Astrocyte (in vitro differentiated cells and primary cell): ENCODE measurements around the gene CWF19L1. TPM values are rescaled to one million over a fixed set of nuclear protein-coding genes. Genes with fewer than 3 reads are reported as not detected.

ENCODE experiments used
- DNase-seq: peaks from one replicate; pipeline ENCODE4 v3.0.0-alpha.2; 2010; ENCODE audit warnings: low read depth
- FAIRE-seq: peaks from 2 replicates; lab custom pipeline; 2011; peaks lifted over from hg19 to GRCh38; lab: Jason Lieb, UNC
- H2AFZ ChIP-seq: 2 replicates; pipeline ENCODE4 v1.6.0; 2012; ENCODE audit warnings: low read depth, low read length, inconsistent platforms
- H3K27ac ChIP-seq: 2 replicates; pipeline ENCODE4 v1.5.1; 2011; ENCODE audit warnings: low read depth, low read length, inconsistent platforms
- H3K27me3 ChIP-seq: 2 replicates; pipeline ENCODE4 v1.6.0; 2011; ENCODE audit warnings: low read length, inconsistent platforms; ENCODE audit not compliant: insufficient read depth
- H3K36me3 ChIP-seq: 2 replicates; pipeline ENCODE4 v1.5.1; 2011; ENCODE audit warnings: low read length, inconsistent platforms; ENCODE audit not compliant: insufficient read depth
- H3K4me1 ChIP-seq: 2 replicates; pipeline ENCODE4 v1.5.1; 2011; ENCODE audit warnings: low read length, inconsistent platforms; ENCODE audit not compliant: insufficient read depth
- H3K4me2 ChIP-seq: 2 replicates; pipeline ENCODE4 v1.6.0; 2012; ENCODE audit warnings: low read length, inconsistent platforms
- H3K4me3 ChIP-seq: 2 replicates; pipeline ENCODE4 v1.5.1; 2011; ENCODE audit warnings: low read depth, mild to moderate bottlenecking, low read length, inconsistent platforms; ENCODE audit not compliant: insufficient read depth
- H3K79me2 ChIP-seq: 2 replicates; pipeline ENCODE4 v1.6.0; 2012; ENCODE audit warnings: mild to moderate bottlenecking, low read length, inconsistent platforms; ENCODE audit not compliant: insufficient read depth
- H3K9ac ChIP-seq: 2 replicates; pipeline ENCODE4 v1.6.0; 2012; ENCODE audit warnings: mild to moderate bottlenecking, low read length, inconsistent platforms
- H3K9me3 ChIP-seq: 2 replicates; pipeline ENCODE4 v1.5.1; 2012; ENCODE audit warnings: low read depth, mild to moderate bottlenecking, low read length, inconsistent platforms; ENCODE audit not compliant: insufficient read depth
- H4K20me1 ChIP-seq: 2 replicates; pipeline ENCODE4 v1.6.0; 2012; ENCODE audit warnings: low read length, inconsistent platforms; ENCODE audit not compliant: insufficient read depth
- H3K27ac Mint-ChIP-seq: one replicate; pipeline ENCODE4 v1.8.0; 2021; ENCODE audit warnings: mild to moderate bottlenecking, mixed read lengths; ENCODE audit not compliant: unreplicated experiment
- H3K27me3 Mint-ChIP-seq: one replicate; pipeline ENCODE4 v1.8.0; 2021; ENCODE audit warnings: low read depth, mixed read lengths; ENCODE audit not compliant: unreplicated experiment
- H3K36me3 Mint-ChIP-seq: one replicate; pipeline ENCODE4 v1.8.0; 2021; ENCODE audit warnings: low read depth, mixed read lengths; ENCODE audit not compliant: unreplicated experiment
- H3K4me1 Mint-ChIP-seq: one replicate; pipeline ENCODE4 v1.8.0; 2021; ENCODE audit warnings: low read depth, mixed read lengths; ENCODE audit not compliant: unreplicated experiment
- H3K4me3 Mint-ChIP-seq: one replicate; pipeline ENCODE4 v1.8.0; 2021; ENCODE audit warnings: mild to moderate bottlenecking, moderate library complexity, mixed read lengths; ENCODE audit not compliant: unreplicated experiment
- H3K9me3 Mint-ChIP-seq: one replicate; pipeline ENCODE4 v1.8.0; 2021; ENCODE audit warnings: mild to moderate bottlenecking, mixed read lengths; ENCODE audit not compliant: unreplicated experiment
- EZH2 ChIP-seq: IDR thresholded peaks from 2 replicates; pipeline ENCODE4 v1.6.1; 2012; ENCODE audit warnings: mild to moderate bottlenecking, low read length, inconsistent platforms; ENCODE audit not compliant: insufficient read depth
- total RNA-seq: library from RNA; stranded (reverse); gene quantifications from 2 replicates; pipeline ENCODE4 v1.2.1, GENCODE V29; 2021
- TF ChIP-seq, protein P1 (sequence below): IDR thresholded peaks from 2 replicates; pipeline ENCODE4 v1.5.1; 2011; ENCODE audit warnings: low read depth, mild to moderate bottlenecking, inconsistent platforms, low read length, moderate library complexity; ENCODE audit not compliant: insufficient read depth

The CWF19L1 gene
- total RNA-seq, 1 donor from 2014 or later, result 23.2 TPM

DNA sequence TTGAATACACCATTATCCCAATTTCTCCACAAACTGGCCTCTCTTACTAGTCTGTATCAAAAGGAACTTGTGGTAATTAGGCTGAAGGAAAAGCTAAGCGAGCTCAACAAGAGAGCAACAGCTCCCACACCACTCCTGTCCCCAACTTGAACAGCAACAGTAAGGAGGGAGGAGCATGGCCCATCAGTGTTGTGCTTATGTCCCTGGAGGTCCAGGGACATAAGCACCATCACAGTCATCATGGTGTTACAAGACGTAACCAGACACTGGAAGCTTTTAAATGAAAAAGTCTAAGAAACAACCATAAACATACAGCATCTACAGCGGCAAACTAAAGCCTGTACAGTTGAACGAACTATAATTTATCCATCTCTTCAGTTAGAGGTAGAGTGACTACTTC, 82.6 kb downstream of the CWF19L1 start:
- no peaks in the 10 kb centered on the region for H3K9me3 Mint-ChIP-seq
- peak overlapping the region; percentile 96 for H3K4me3 Mint-ChIP-seq
- Histone ChIP-seq H3K27me3 (no peaks in the 10 kb centered on the region), H3K4me1 (peaks cover 11% of the 10 kb centered on the region), H4K20me1 (no peaks in the 10 kb centered on the region), H3K9me3 (no peaks in the 10 kb centered on the region), H3K9ac (peak overlapping the region; percentile 93), H3K79me2 (peaks cover 44% of the 10 kb centered on the region), H3K4me2 (peak overlapping the region; percentile 96), H3K4me3 (peak overlapping the region; percentile 92), H2AFZ (peak overlapping the region; percentile 81), H3K27ac (peak overlapping the region; percentile 89), H3K36me3 (peaks cover 3% of the 10 kb centered on the region)
- TF ChIP-seq, protein P1, sequence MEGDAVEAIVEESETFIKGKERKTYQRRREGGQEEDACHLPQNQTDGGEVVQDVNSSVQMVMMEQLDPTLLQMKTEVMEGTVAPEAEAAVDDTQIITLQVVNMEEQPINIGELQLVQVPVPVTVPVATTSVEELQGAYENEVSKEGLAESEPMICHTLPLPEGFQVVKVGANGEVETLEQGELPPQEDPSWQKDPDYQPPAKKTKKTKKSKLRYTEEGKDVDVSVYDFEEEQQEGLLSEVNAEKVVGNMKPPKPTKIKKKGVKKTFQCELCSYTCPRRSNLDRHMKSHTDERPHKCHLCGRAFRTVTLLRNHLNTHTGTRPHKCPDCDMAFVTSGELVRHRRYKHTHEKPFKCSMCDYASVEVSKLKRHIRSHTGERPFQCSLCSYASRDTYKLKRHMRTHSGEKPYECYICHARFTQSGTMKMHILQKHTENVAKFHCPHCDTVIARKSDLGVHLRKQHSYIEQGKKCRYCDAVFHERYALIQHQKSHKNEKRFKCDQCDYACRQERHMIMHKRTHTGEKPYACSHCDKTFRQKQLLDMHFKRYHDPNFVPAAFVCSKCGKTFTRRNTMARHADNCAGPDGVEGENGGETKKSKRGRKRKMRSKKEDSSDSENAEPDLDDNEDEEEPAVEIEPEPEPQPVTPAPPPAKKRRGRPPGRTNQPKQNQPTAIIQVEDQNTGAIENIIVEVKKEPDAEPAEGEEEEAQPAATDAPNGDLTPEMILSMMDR, result no peak
- no peak for TF ChIP-seq EZH2
- DNase-seq (no peak), FAIRE-seq (peak; percentile 58)
- H3K27me3 Mint-ChIP-seq, result no peaks in the 10 kb centered on the region
- peak overlapping the region; percentile 27 for H3K27ac Mint-ChIP-seq
- H3K36me3 Mint-ChIP-seq, result no peaks in the 10 kb centered on the region
- peaks cover 12% of the 10 kb centered on the region for H3K4me1 Mint-ChIP-seq

DNA sequence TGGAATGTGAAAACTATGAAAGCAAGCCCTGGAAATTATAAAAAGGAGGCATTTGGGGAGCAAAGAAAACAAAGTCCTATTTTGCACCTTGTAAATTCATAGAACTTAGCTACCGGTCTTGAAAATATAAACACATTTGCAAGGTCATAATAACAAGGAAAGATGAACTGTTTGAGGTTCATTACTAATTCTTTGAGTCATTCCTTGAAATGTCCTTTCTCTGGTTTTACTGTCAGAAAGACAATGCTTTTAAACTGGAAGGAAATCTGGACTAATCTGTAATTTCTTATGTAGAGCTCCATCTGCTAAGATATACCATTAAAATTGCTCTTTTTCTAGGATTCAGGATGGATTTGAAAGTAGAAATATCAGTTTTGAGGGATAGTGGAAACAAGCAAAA, 83.0 kb downstream of the CWF19L1 start:
- H3K79me2 ChIP-seq, result peaks cover 44% of the 10 kb centered on the region
- DNase-seq, result no peak
- peaks cover 11% of the 10 kb centered on the region for H3K4me1 ChIP-seq
- no peak overlapping the region for H3K27ac ChIP-seq
- no peak overlapping the region for H3K27ac Mint-ChIP-seq
- peak overlapping the region; percentile 96 for H3K4me3 Mint-ChIP-seq
- no peaks in the 10 kb centered on the region for H3K9me3 ChIP-seq
- H3K9me3 Mint-ChIP-seq, result no peaks in the 10 kb centered on the region
- H3K27me3 Mint-ChIP-seq, result no peaks in the 10 kb centered on the region
- FAIRE-seq, result no peak
- no peaks in the 10 kb centered on the region for H3K27me3 ChIP-seq
- H2AFZ ChIP-seq, result no peak overlapping the region
- peak overlapping the region; percentile 92 for H3K4me3 ChIP-seq
- peak overlapping the region; percentile 96 for H3K4me2 ChIP-seq
- no peaks in the 10 kb centered on the region for H3K36me3 Mint-ChIP-seq
- no peak for TF ChIP-seq EZH2
- TF ChIP-seq, protein P1, result no peak
- H3K4me1 Mint-ChIP-seq, result peaks cover 12% of the 10 kb centered on the region
- H3K9ac ChIP-seq, result peak overlapping the region; percentile 93
- H3K36me3 ChIP-seq, result peaks cover 3% of the 10 kb centered on the region
- H4K20me1 ChIP-seq, result no peaks in the 10 kb centered on the region

DNA sequence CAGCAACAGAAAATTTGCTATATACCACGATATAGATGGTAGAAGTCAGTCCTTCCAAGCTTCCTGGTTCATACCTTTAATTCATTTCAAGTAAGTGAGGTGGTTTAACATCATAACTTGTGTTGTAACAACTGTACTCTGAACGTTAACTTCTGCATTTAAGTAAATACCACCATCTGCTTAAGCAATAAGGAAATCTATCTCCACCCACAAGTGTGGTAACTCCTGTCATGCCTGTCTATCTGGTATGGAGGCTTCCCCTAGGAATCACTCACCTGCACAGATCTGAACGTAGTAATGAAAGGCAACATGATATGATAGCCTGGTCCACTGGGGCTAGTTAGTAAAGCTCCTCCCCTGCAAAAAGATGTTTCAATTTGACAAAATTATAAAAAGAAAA, 84.0 kb downstream of the CWF19L1 start:
- H3K27ac Mint-ChIP-seq, result no peak overlapping the region
- H3K4me3 Mint-ChIP-seq, result no peak overlapping the region
- no peak overlapping the region for H3K4me3 ChIP-seq
- TF ChIP-seq, protein P1, result no peak
- no peaks in the 10 kb centered on the region for H3K36me3 Mint-ChIP-seq
- no peak overlapping the region for H2AFZ ChIP-seq
- no peak overlapping the region for H3K4me2 ChIP-seq
- no peaks in the 10 kb centered on the region for H3K9me3 ChIP-seq
- H3K9me3 Mint-ChIP-seq, result no peaks in the 10 kb centered on the region
- H3K27me3 Mint-ChIP-seq, result no peaks in the 10 kb centered on the region
- FAIRE-seq (no peak), DNase-seq (no peak)
- H3K79me2 ChIP-seq, result peaks cover 44% of the 10 kb centered on the region
- no peaks in the 10 kb centered on the region for H3K27me3 ChIP-seq
- H3K4me1 Mint-ChIP-seq, result peaks cover 12% of the 10 kb centered on the region
- peaks cover 11% of the 10 kb centered on the region for H3K4me1 ChIP-seq
- no peaks in the 10 kb centered on the region for H4K20me1 ChIP-seq
- no peak overlapping the region for H3K27ac ChIP-seq
- H3K9ac ChIP-seq, result no peak overlapping the region
- H3K36me3 ChIP-seq, result peaks cover 5% of the 10 kb centered on the region
